Measurements from ENCODE around the gene LDLRAD4.

Gene LDLRAD4

DNA sequence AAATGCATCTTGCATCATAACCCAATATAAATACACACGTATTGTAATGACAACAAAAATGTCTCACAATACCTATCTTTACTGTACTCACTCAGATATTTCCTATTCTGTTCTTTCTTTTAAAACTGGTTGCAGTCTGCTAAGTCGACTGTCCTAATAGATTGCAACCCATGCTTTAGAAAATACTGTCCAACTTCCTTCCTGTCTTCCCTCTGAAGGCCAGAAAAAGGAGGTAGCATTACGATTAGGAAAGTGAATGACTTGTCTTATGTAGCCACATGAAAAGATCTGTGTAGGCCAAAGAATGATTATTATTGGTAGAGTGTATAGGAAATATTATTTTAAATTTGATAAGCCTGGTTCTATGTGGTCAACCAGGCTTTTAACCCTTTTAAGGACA, 373.7 kb downstream of the LDLRAD4 start:
- H3K27me3 ChIP-seq (ENCODE audit: insufficient read depth, low read depth, severe bottlenecking), result no peaks in the 10 kb centered on the region
- H3K4me3 ChIP-seq (ENCODE audit: low read depth, low read length), result no peak overlapping the region
- DNase-seq, result no peak
- H3K36me3 ChIP-seq, result no peaks in the 10 kb centered on the region
- H3K9me3 ChIP-seq (ENCODE audit: severe bottlenecking), result peaks cover 6% of the 10 kb centered on the region
- H3K27ac ChIP-seq, result no peak overlapping the region
- TF ChIP-seq CTCF (IDR thresholded peaks at IDR 0.05; ENCODE audit: low read depth, low read length), result no peak

GRCh38 chr18:13594551-13594950, 376.0 kb downstream of the LDLRAD4 start:
- Histone ChIP-seq H3K4me3 (ENCODE audit: low read depth, low read length) (no peak overlapping the region), H3K27ac (no peak overlapping the region), H3K27me3 (ENCODE audit: insufficient read depth, low read depth, severe bottlenecking) (no peaks in the 10 kb centered on the region), H3K36me3 (no peaks in the 10 kb centered on the region), H3K9me3 (ENCODE audit: severe bottlenecking) (peaks cover 6% of the 10 kb centered on the region)
- no peak for DNase-seq
- no peak for TF ChIP-seq CTCF (IDR thresholded peaks at IDR 0.05; ENCODE audit: low read depth, low read length)

DNA sequence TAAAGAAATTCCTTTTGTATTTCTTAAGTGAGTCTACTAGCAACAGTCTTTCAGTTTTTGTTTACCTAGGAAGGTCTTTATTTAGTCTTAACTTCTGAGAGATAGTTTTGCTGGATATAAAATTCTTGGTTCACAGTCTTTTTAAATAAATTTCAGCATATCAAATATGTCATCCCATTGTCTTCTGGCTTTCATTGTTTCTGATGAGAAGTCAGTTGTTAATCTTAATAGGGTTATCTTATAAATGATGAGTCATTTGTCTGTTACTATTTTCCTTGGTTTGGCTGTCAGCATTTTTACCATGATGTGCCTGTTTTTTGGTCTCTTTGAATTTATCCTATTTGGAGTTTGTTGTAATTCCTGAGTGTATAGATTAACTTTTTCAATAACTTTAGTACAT, 378.5 kb downstream of the LDLRAD4 start:
- Histone ChIP-seq H3K9me3 (ENCODE audit: severe bottlenecking) (peaks cover 6% of the 10 kb centered on the region), H3K27me3 (ENCODE audit: insufficient read depth, low read depth, severe bottlenecking) (no peaks in the 10 kb centered on the region), H3K27ac (no peak overlapping the region), H3K4me3 (ENCODE audit: low read depth, low read length) (no peak overlapping the region), H3K36me3 (no peaks in the 10 kb centered on the region)
- no peak for TF ChIP-seq CTCF (IDR thresholded peaks at IDR 0.05; ENCODE audit: low read depth, low read length)
- DNase-seq, result no peak

GRCh38 chr18:13598591-13598990, 380.0 kb downstream of the LDLRAD4 start:
- no peaks in the 10 kb centered on the region for H3K36me3 ChIP-seq
- H3K27ac ChIP-seq, result no peak overlapping the region
- DNase-seq, result no peak
- no peaks in the 10 kb centered on the region for H3K27me3 ChIP-seq (ENCODE audit: insufficient read depth, low read depth, severe bottlenecking)
- no peak for TF ChIP-seq CTCF (IDR thresholded peaks at IDR 0.05; ENCODE audit: low read depth, low read length)
- H3K9me3 ChIP-seq (ENCODE audit: severe bottlenecking), result peaks cover 6% of the 10 kb centered on the region
- no peak overlapping the region for H3K4me3 ChIP-seq (ENCODE audit: low read depth, low read length)

GRCh38 chr18:13599031-13599430, 380.5 kb downstream of the LDLRAD4 start:
- no peak overlapping the region for H3K27ac ChIP-seq
- H3K36me3 ChIP-seq, result no peaks in the 10 kb centered on the region
- no peak for DNase-seq

More at GRCh38 chr18:13599031-13599430, 380.5 kb downstream of the LDLRAD4 start:
- no peaks in the 10 kb centered on the region for H3K27me3 ChIP-seq (ENCODE audit: insufficient read depth, low read depth, severe bottlenecking)
- no peak overlapping the region for H3K4me3 ChIP-seq (ENCODE audit: low read depth, low read length)
- TF ChIP-seq CTCF (IDR thresholded peaks at IDR 0.05; ENCODE audit: low read depth, low read length), result no peak
- H3K9me3 ChIP-seq (ENCODE audit: severe bottlenecking), result peaks cover 6% of the 10 kb centered on the region

Measured in WERI-Rb-1 (cell line).